HG02852 (cell line): Measurements from ENCODE around the gene PAX5.

Experiments
- ATAC-seq: cut with Tn5 transposase; IDR thresholded peaks from one replicate; pipeline ENCODE4 v1.9.1; 2021; ENCODE audit warnings: mild to moderate bottlenecking, moderate library complexity; ENCODE audit not compliant: unreplicated experiment

PAX5 gene

DNA sequence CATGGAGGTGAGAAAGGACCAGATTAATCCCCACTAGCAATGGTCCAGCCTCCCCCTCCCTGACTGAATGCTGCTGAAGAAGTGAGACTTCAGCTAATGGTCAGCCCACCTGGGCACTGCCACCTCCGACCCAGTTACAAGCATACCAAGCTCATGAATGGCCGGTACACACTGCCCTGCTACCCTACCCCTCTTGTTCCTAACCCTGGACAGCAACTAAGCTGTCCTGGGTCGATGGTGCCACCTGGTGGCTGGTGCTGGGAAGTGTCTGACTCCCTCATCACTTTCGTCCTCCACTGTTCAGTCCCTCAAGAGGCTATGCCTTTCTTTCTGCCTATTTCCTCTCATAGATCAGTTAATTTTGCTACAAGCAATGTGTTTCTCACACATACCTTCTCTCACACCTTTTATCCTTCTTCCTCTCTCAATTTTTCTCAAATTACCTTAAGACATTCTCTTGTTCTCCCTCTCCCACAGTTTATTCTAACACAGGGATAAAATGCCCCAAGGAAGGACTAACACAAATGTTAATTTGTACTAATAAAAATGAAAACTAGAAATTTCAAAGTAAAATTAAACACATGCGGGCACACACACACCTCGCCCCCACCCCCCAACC, 42.4 kb downstream of the PAX5 start:
- no peak for ATAC-seq

DNA sequence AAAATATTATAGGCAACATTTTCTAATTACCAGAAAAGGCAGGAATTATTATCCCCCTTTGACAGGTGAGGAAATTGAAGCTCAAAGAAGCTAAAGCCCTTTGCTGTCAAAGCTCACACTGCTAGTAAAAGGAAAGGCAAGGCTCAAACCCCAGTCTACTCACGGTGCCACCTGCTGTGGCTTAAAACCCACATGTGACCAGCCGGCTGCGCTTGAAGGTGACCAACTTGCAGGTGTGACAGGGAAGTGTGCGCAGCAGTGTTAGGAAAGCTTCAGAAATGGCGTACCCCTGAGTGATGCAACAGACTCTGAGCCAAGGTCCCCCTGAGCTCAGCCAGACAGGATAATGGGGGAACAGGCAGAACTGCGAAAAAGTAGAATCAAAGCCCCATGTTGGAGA, 45.2 kb downstream of the PAX5 start:
- ATAC-seq = no peak

DNA sequence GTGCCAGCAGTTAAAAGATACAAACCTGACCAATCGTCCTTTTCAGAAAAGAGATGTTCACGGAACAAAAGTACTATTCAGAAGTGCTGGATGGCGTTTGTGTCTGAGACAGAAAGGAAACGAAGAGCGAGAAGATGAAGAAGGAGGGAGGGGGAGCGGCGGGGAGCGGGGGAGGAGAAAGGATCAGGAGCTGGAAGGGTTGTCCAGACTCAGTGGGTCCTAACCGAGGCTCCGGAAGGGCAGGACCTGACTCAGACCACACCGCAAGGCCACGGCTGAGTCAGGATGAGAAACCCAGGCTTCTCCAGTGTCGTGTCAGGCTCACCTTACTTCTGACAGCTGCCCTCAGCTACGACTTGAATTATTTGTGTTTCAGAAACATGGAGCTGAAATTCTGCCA, 46.2 kb downstream of the PAX5 start:
- peak; percentile 42 for ATAC-seq

DNA sequence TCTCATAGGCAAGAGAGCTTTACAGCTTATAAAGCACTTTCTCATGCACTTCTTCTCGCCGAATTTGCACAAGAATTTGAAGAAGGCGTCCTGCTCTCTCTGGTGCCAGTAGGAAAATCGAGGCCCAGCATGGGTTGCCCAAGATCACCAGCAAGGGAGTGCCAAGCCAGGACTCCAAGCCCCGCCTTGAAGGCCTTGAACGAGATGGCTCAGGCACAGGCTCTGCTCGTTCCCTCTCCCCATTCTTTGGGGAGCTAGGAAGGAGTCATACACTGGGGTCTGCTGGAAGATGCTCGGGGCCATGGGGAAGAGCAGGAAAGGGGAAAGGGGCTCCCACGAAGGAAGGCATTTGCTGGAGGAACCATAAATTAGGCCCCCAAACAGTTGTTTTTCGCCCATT, 46.7 kb downstream of the PAX5 start:
- no peak for ATAC-seq

DNA sequence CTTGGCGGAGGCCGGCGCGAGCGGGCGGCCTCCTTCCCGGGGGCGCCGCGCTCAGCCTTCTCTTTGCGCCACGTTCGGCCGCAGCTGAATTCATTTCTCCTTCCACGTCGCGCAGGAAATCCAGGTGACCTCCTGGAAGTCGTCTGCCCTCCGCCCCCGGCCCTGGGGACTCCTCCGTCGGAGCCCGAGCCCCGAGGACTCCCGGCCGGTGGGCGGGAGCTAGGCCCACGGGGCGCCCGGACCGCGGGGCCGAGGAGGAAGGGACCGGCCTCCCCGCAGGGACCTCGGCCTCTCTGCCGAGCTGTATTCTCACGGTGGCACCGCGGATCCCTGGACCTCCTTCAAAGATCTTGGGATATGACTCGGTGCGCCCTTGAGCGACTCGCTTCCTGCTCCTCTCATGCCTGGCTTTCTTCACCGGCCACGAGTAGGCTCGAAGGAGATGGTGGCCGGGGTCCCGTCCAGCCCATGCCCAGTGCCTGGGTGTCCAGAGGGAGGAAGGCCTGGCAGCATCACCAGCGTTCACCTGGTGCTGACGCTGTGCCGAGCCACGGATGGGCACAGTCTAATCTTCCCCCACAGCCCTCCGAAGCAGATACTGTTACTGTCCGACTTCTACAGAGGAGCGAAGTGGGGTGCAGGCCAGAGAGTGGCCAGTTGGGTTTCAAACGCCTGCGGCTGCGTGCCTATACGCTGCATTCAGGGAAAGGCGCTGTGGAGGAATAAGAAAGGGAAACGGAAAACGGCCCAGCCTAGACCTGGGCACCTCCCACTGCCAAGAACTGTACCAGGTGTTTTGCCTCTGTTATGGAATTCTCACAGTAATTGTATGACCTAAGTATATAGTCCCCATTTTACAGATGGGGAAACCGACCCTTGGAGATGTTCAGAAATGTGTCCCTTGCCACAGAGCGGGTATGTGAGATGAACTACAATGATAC, 47.3 kb downstream of the PAX5 start:
- ATAC-seq = no peak

DNA sequence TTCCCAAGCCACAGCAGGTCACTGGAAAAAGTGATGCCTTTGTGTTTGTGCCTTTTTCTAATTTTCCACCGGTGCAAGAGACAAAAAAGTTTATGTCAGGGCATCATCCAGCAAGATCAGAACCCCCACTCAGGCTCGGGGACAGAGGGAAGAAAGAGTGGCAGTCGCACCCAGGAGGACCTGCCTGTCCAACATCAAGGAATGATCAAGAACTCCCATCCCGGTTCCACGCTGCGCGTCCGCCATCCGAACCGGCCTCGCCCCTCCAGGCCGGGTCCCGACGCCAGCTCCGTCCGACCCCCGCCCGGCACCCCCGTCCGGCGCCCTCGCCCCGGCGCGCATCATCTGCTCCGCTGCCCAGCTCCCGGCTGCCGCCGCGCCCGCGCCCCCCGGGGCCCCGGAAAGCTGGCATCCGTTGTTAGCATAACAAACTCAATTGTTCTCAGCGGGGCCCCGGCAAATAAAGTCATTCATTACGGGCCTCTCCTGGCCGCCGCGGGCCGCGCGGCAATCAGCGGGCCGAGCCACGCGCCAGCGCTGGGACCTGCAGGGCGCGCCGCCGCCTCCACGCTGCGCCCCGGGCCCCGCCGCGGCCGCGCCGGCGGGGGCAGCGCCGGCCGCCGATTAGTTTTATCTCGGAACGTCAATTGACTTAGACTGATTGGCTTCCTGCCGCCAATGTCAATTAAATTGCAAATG, 48.1 kb downstream of the PAX5 start:
- ATAC-seq = no peak

DNA sequence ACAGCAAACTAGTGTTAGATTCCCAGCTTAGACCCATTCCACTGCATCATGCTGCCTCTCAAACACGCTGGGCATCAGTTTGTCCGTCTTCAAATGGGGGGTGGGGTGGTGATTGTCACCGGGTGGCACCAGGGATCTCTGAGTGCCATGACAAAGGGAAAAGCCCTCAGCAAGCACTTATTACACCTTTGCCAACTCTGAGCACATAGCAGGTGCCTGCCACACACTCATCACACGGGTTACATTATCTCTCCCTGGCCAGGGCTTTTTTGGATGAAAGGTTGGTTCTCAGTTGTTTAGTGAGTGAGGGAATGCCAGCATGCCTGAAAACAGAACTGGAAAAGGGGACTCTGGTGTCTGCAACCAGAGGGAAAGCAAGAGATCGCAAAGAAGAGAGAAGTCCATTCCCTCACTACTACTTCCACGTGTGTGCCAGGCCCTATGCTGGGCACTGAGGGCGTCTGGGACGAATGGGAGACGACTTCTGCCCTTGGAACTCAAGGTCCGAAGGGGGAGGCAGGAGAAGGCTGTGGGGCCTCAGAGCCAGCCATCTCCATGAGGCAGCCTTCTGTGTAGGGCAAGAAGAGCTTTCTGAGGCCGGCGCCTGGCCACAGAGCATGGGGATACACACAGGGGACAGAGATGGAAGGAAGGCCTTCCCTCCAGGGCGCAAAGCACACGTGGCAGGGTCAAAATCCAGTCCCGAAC, 48.9 kb downstream of the PAX5 start:
- ATAC-seq = no peak

DNA sequence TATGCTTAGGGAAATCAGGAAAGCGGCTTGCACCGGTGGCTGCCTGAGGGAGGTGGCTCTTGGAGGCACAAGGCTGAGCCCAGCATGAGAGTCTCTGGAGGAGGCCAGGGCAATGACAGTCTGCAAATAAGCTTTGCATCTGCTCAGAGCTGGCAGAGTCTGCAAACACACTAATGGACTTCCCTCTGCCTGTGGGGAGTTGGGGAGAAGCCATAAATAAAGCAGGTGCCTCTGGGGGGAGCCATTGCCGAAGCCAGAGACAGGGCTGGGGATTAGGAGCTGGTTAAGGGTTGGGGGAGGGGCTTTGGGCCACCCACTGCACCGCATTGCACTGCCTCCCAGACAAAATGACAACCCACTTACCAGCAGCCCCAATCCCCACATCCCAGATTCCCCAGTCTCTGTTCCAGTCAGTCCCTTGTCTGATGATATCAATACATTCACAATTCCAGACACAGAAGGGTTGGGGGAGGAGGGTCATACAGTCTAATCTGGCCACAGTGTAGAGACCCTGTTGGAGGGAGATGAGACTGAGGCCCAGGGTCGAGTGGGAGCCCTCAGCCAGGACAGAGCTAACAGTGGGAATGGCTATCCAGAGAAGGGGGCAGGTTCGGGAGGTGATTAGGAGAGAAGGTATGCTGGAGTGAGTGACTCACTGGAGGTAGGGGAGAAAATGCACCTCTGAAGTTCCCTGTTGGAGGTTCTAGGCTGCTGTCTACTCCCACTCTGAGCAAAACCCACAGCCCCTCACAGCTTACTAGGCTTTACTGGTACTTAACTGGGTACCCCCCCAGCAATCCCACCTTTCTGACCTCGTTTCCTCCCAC, 53.7 kb downstream of the PAX5 start:
- no peak for ATAC-seq

DNA sequence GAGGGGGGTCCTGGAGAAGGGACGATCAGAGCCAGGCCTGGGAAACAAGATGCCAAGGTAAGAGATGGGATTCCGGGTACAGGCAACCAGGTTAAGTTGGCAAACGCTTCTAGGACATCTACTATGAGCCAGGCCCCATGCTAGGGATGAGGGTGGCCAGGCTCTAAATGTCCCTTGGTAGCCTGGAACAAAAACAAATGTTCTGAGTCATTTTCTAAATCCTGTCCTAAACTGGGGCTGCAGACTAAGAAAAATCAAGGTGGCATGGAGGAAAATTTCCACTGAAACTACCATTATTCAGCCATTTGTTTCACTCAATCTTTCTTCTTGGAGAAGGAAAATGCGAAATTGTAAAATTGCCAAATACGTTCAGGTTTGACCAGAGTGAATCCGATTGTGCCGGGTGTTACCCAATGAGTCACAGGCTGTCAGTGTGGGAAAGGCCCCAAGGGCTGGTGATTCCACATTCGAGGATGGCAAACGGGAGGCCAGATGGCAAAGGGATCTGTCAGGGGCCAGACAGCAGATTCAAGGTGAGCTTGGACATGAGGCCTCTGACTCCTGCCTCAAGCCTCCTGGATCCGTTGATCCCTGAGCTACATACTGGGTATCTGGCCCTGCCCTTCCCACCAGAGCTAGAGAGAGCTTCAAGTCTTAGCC, 57.6 kb downstream of the PAX5 start:
- ATAC-seq = no peak

DNA sequence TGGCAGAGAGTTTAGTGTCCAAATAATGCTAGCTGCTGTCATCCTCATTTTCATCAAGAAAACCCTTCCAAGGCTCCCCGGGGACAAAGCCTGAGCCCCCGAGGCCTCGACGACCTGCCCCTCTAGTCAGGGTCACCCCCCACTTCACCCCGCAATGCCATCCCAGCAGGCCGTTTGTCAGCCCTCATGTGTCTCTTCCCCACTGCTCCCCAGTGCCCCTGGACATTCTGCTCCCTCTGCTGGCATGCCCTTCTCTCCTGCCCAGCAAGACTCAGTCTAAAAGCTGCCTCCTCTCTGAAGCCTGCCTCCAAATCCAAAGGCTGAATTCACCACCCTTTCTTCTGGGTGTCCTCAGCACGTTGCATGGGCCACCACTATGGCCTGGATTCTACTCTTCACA, 59.3 kb downstream of the PAX5 start:
- ATAC-seq = no peak

DNA sequence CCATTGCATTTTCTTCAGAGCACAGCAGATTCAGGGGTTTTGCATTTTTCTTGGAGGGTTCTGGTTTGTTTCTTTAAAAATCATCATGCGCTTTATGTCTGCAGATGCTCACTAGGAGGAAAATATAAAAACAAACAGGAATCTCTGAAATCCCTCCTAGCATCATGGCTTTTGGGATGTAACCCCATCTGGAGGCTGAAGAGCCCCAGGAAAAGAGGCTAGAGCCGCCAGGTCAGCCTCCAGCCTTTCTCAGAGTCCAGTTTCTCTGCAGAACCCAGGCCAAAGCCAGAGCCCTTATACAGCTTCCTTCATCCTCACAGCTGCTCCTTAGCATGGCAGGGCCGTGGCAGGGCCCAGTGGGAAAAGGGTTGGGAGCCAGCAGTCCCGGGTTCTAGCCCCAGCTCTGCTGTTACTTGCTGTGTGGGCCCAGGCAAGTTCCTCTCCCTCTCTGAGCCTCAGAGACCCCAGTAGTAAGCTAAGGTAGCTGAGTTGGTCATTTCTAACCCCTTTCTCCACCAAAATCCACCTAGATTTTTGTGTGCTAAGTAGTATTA, 62.1 kb downstream of the PAX5 start:
- no peak for ATAC-seq

DNA sequence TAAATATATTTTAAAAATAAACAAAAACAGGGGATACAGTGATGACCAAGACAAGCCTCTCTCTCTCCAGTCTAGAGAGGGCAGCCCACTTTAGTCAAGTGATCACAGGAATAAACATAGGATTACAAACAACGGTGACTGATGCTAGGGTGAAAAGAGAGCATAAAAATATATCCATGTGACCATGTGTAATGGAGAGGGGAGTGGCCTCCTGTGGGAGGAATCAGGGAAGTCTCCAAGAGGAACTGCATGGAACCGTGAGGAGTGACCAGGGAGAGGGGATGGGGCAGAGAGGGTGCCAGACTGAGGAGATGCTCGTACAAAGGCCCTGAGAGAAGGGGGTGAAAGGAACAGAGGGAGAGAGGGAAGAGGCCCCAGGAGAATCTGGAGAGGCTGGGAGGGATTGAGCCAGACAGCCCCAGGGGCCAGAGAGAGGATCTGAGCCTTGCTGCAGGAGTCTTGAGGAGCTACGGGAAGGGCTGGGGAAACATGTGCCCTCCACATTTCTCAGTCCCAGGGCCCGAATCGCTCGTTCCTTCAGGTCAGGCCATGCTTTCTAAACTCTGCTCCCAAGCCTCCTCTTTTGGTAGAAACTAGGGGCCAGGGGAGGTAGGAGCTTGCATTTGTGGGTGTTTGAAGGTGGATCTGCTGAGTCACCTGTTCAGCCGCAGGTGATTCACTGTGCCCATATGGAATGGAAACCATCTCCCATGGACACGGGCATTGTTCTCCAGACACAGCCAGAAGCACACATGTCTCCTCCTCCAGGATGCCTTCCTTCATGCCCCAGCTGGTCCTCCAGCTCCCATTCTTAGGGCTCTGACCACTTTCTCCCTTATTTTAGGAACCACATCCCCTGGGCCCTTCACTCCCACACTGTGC, 63.8 kb downstream of the PAX5 start:
- no peak for ATAC-seq

DNA sequence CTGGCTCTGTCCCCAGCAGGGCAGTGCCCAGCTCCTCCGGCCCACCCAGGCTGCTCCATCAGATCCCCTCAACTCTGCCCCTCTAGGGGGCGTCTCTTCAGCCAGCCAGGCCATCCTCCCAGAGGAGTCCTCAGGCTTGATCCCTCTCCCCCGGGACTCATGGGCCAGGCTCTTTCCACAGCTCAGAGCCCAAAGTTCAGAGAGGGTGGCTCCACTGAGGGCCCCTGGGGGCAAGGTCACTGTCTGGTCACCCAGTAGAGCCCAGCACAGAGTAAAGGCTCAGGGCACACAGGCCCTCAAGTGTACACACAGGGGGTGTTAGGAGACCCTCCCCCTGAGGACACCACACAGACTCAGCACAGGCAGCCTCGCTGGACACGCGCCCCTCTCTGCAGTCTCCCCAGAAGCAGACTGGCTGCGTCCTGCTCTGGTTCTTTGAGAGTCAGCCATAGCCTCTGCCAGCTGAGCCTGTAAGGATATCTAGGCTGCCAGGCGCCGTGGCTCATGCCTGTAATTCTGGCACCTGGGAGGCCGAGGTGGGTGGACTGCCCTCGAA, 64.8 kb downstream of the PAX5 start:
- no peak for ATAC-seq

DNA sequence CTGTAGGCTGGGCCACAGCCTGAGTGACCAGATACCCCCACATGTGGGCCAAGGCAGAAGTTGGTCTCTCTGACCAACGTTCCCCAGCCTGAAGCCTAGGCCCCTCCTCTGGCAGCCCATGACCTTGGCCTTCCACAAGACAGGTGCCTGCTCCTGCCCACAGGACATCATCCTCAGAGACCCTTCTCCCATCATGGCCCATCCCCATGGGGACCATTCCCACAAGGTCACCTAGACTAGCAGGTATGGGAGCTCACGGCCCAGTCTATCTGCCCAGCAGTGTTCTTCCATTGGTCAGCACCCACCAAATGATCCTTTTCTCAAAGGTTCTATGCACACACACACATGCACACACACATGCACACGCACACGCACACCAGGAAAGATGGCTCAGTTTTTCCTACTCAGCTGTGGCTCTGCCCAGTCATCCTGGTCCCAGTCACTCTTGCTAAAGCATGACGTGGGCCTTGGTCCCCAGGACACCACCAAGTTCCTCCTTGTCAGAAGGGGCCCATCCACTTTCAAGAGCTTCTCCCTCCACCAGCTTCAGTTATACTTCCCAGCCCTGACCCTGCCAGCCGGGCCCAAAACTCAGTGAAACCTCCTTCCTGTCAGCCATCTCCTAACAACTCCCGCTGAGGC, 65.4 kb downstream of the PAX5 start:
- ATAC-seq = no peak

DNA sequence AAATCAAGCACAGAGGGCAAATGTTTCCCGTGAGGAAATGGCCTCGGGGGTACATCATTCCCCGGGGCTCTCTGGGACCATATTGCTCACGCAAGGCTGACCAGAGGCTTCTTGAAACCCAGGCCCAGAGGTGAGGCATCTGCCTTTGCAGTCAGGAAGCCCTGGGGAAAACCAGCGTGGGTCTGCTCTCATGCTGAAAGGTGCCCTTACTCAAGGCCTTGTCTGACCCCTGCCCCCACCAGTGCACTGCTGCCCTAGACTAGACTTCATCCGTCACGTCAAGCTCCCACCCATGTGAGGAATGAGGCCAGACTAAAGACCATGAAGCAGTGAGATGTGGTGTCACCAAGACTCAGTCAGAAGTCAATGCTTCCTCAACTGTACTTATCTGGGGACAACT, 66.1 kb downstream of the PAX5 start:
- ATAC-seq = no peak

DNA sequence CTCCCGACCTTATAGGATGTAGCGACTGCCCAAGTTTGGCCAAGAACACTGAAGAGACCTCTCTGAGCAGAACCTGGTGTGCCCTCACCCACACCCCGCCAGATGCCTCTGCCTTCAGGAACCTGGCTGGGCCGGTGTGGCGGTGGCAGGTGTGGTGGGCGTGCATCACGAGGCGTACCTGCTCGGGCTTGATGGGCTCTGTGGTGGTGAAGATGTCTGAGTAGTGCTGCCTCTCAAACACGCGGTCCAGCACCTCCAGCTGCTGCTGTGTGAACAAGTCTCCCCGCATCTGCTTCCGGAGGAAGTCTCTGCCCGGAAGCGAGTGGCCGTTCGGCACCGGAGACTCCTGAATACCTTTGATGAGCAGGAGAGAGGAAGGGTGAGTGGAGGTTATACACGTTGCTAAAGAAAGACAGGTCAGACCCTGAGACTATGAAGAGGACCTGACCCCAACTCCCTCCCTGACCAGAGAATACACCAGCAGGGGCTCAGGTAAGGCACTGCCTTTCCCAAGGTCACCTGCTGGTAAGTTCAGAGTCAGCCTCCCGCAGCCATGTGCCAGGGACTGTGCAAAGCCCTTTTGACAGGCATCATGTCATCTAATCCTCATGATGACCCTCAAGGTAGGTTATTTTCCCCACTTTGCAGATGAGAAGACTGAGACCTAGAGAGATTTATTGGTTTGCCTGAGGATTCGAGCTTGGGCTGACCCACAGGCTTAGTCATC, 67.5 kb downstream of the PAX5 start:
- no peak for ATAC-seq

DNA sequence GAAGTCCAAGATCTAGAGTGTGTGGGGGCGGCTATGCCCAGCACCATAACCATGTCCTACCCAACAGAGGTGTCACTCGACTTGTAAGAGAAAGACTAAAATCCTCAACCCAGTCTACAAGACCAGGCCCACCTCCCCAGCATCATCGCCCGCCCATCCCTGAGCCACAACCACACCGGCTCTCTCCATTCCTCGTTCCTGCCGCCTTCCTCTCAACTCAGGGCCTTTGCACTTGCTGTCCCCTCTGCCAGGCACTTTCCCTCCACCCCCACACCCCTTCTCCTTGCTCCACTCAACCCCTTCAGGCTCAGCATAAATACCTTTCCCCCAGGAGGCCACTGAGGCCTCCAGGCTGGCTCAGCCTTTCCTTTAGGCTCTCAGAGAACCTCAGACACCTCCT, 69.3 kb downstream of the PAX5 start:
- no peak for ATAC-seq
